NCI-H1417 (cell line): ENCODE data around the gene GAS5.
A peak's percentile ranks its signal among the peaks of the same experiment; 100 is the strongest.
"Not testable (repeated sequence)": the region's sequence is repeated elsewhere in the genome, so short reads cannot be mapped to it uniquely, and the experiment has no call there.

ENCODE experiments used
- DNase-seq, 3 experiments: peaks; one replicate each; lab custom pipeline; 2025; lab: John Stamatoyannopoulos, UW

The GAS5 gene

GRCh38 chr1:173869021-173869359 lies 1.2 kb upstream of the GAS5 start:
- DNase-seq = no peak

DNA sequence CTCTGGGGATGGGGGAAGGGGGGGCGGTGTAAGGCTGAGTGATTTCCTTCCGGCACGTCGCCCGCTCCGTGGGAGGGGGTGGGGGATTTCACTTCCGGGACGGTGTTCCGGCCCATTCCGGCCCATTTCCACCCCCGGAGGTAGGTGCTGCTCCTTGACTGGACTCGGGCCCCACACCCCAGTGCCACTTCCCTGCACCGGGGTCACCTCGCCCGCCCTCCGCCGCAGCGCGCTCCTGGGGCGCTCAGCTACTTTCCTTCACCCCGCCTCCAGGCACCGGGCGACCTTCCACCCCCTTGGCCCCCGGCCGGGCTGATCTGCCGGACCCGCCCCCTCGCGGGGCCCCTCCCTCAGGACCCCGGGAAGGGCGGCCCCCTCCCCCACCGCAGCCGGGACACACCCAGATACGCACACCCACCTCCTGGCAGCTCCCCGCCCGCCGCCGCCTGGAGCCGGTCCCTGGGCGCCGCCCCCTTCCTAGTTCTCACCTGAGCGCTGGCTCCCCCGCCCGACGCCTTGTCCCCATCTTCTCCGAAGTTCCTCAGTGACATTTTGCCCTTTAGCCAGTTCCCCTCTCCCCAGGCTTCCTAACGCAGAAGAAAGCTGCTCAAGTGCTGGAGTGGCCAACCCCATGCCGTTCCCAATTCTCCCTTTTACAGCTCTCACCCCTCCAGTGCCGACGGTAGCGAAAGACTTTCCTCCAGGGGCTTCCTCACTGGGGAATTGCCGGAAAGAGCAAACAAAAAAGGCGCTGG lies 654 bp upstream of the GAS5 start, which contains the start of gene ZBTB37:
Gene ZBTB37, plus strand, starts transcription at position 115 of the 755 bp plus-strand sequence. CDS start 1,846 bp downstream, outside the sequence.
- DNase-seq = peak; percentile 94 to 96 (median 94)

- DNase-seq = no peak
These were observed 542 bp downstream of the GAS5 start for GRCh38 chr1:173867141-173867752.

GRCh38 chr1:173866413-173867115 lies 1.2 kb downstream of the GAS5 start:
- no peak for DNase-seq

GRCh38 chr1:173865468-173866164 lies 2.2 kb downstream of the GAS5 start:
- no peak for DNase-seq

DNA sequence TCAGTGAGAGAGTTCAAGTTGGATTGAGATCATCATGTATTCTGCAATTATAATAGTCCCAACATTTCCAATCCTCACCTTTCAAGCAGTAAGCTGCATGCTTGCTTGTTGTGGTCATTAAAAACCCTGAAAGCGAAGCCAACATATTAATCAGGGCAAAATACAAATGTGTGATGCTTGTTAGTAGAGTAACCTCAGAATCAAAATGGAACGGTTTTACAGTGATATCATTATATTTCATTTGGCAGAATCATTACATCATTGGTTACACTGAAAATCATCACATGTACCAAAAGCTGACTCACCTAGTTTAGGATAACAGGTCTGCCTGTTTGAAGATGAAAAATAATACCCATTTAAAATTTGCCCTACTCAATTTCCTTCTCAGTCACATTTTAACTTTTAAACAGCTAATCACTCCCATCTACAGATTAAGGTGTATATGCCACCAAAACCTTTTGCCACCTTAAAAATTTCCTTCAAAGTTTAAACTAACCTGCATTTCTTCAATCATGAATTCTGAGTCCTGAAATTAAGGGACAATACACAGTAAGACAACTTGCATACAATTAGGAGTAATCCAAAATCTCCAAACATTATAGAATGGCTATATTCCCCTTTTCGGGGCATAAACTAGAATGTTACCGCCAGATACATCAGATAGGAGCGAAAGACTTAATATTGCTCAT lies 3.5 kb downstream of the GAS5 start:
- no peak for DNase-seq

GRCh38 chr1:173863224-173864161 lies 4.3 kb downstream of the GAS5 start:
- no peak for DNase-seq

- no peak for DNase-seq
These were observed 5.0 kb downstream of the GAS5 start for GRCh38 chr1:173862769-173863223.

DNA sequence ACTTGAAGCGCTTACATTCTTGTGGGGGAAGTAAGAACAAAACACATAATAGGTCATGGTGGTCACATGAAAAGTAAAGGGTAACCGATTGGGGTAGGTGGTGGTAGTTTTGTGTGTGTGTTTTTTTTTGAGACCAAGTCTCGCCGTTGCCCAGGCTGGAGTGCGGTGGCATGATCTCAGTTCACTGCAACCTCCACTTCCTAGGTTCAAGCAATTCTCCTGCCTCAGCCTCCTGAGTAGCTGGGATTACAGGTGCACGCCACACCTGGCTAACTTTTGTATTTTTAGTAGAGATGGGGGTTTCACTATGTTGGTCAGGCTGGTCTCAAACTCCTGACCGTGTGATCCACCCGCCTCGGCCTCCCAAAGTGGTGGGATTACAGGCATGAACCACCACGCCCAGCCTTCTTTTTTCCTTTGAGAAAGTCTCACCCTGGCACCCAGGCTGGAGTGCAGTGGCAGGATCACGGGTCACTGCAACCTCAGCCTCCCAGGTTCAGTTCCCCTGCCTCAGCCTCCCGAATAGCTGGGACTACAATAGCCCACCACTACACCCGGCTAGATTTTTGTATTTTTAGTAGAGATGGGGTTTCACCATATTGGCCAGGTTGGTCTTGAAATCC lies 5.5 kb downstream of the GAS5 start:
- DNase-seq = not testable (repeated sequence)

- DNase-seq = no peak
These were observed 6.1 kb downstream of the GAS5 start for GRCh38 chr1:173861731-173862145.

DNA sequence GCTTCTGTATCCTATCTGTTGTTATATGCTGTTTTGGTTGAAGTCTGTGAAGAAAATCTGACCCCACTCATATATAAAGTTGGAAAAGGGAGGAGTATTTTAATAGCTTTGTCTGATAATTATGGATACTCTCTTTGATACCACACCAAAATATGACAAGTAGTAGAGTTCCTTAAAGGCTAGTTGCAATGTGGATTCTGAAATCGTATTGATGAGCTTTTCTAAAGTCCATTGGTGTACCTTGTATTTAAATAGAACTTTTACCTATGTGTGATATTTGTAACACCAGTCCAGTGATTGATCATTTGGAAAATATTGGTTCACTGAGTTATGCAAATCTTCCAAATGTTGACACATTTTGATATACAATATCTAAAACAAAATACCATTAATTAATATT lies 7.7 kb downstream of the GAS5 start:
- no peak for DNase-seq

DNA sequence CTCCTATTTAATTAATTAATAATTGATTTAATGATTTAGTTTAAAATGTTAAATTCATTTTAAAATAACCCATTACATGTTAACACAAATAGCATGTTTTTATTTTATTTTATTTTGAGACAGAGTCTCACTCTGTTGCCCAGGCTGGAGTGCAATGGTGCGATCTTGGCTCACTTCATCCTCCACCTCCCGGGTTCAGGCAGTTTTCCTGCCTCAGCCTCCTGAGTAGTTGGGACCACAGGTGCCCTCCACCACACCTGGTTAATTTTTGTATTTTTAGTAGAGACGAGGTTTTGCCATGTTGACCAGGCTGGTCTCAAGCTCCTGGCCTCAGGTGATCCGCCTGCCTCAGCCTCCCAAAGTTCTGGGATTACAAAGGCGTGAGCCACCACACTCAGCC lies 8.2 kb downstream of the GAS5 start:
- not testable (repeated sequence) for DNase-seq

GRCh38 chr1:173857363-173857917 lies 10.3 kb downstream of the GAS5 start:
- no peak for DNase-seq

DNA sequence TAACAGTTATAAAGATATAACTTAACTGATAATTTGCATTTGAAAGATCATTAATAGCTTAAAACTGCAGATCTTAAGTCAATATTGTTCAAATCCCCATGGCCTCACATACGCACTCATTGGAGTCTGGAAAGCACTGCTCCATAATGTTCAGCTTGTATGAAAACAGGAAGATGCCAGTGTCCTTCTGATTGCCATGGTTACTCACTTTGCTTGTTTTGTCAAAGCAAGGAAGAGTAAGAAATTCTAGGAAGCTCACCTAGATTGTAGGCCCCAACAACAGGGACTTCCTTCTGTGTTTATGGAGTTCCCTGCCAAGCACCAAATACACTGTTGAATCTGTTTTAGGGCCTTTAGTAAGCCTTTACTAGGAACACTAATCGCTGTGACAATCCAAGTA lies 10.9 kb downstream of the GAS5 start:
- no peak for DNase-seq

DNA sequence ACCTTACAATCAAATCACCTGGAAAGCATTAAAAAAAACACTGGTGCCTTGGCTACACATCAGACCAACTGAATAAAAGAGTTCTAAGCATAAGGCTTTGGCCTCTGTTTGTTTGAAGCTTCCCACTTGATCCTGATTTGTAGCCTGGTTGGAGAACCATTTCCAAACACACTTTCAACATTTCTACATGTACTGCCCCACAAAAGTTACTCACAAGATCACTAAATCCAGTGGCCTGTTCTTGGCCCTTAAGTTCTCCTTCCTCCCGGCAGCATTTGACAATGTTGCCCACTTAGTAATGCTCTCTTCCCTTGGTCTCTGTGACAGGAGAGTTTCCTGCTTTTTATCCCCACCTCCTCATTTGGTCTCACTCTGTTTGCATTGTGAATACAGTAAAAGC lies 11.8 kb downstream of the GAS5 start:
- no peak for DNase-seq

DNA sequence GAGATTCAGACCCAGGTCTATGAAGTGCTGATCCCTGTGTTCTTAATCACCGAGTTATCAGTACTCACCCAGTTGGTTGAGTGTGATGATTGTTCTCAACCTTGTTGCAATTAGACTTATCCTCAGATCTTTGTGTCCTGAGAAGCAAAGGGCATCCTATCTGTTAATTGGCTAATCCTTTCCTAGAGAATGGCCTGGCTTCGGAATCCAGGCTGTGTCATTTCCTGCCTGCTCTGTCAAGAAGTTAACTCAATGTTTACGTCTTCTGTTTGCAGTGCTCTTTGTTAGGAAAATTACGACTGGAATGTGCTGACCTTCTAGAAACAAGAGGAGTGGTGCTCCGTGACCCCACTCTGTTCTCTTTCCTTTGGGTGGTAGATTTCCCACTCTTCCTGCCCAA lies 14.7 kb downstream of the GAS5 start:
- no peak for DNase-seq

DNA sequence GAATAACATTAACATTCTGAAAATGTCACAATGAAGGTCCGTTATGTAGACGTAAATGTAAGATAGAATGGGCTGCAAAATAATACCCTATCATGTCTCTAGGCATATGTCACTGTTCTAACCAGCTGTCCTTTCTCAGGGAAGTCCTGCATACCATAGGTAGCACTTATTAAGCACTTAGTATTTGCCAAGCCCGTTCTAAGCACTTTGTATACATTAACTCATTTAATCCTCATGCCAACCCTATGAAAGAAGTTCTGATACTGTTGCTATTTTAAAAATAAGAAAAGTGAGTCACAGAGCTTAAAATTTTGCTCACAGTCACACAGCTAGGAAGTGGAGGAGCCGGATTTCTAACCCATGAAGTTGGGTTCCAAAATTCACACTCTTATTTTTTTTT lies 15.7 kb downstream of the GAS5 start:
- DNase-seq = no peak

DNA sequence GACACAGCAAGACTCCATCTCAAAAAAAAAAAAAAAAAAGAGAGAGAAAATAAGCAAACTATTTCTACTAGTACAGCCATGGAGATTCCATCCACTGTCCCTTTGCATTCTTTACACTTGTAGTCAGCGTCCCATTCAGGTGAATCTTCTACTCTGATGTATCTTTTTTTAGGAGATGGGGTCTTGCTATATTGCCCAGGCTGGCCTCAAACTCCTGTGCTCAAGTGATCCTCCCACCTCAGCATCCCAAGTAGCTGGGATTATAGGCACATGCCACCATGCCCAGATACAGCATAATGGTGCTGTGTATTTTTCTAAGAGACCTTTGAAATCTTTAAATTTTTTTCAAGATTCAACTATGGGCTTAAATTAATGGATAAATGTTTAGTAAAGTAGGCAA lies 35.0 kb downstream of the GAS5 start:
- DNase-seq = no peak

DNA sequence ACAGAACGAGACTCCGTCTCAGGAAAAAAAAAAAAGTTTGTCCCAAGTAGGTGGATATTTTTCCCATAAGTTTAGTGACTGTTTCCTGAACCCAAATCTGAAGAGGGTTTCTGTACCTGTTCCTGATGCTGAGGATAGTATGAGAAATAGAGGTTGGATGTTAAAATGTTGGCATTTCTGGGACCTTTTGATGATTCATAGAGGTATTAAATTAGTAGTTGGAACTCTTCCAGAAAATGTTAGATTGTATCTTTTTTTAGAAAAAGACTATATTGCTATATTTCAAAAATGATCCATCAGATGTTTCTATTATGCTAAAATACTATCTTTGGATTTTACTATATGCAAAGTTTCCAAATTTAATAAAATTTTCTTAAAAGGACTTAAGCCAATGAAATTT lies 40.2 kb downstream of the GAS5 start:
- DNase-seq = no peak
